GM12892 (cell line): ENCODE measurements around the gene SCUBE1.

Source experiments
- POLR2A ChIP-seq: IDR thresholded peaks from 2 replicates; pipeline ENCODE4 v1.6.1; 2011; ENCODE audit warnings: low read depth, low read length, control low read depth
- POLR2AphosphoS5 ChIP-seq: IDR thresholded peaks from 2 replicates; pipeline ENCODE4 v1.6.1; 2011; ENCODE audit warnings: low read depth, low read length, control low read depth
- TAF1 ChIP-seq: IDR thresholded peaks from 2 replicates; pipeline ENCODE4 v1.6.1; 2011; ENCODE audit warnings: low read depth, mild to moderate bottlenecking, control low read depth, low read length, borderline replicate concordance

DNA sequence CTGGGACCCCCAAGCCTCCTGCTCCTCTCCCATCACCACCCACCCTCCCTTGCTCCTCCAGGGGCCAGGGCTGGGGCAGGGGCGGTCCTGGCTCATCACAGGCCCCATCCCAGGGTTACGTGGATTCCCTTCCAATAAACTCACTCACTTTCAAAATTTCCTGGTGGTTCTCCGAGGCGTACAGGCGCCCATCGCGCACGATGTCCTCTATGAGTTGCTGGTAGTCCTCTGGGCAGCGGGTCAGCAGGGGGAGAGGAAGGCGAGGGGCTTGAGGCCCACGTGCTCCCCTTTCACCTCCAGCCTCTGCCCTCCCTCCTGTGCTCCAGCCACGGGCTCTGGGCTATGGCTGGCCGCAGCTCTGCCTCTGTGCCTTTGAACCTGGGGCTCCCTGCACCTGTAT lies 135.8 kb downstream of the SCUBE1 start:
- TF ChIP-seq POLR2AphosphoS5 (no peak), POLR2A (no peak), TAF1 (no peak)
